Measurements from ENCODE around the gene CCP110. TPM values are rescaled to one million over a fixed set of nuclear protein-coding genes. Genes with fewer than 3 reads are reported as not detected.

Gene CCP110
- total and polyA plus RNA-seq, 2 of the 13 experiments (the other 11 are each of a cell fraction or from before 2014, with no cell fraction given), result 10.0 to 11.1 TPM

GRCh38 chr16:19505600-19506303, 18.0 kb upstream of the CCP110 start:
- Histone ChIP-seq H3K36me3 (replicated peaks in 1 of 2; ENCODE audit: control insufficient read depth in 1 of 2, insufficient read depth in 2 of 2, low read length in 2 of 2) (peaks cover 25 to 68% of the 10 kb centered on the region in 2 experiments), H3K27ac (ENCODE audit: extremely low read length, insufficient read depth, low read length) (no peak overlapping the region), H3K9ac (ENCODE audit: insufficient read depth, low read depth, low read length) (no peak overlapping the region), H3K4me3 (replicated peaks in 1 of 3; ENCODE audit: insufficient read depth in 1 of 3, low read depth in 2 of 3, low read length in 3 of 3) (no peak overlapping the region), H3K27me3 (ENCODE audit: control insufficient read depth in 1 of 2, insufficient read depth in 2 of 2, low read length in 2 of 2) (no peaks in the 10 kb centered on the region), H3K4me2 (ENCODE audit: low read depth, low read length) (no peak overlapping the region), H3K79me2 (ENCODE audit: insufficient read depth, low read length) (no peaks in the 10 kb centered on the region), H4K20me1 (ENCODE audit: insufficient read depth, low read length) (no peaks in the 10 kb centered on the region), H2AFZ (ENCODE audit: low read length) (no peak overlapping the region), H3K4me1 (ENCODE audit: insufficient read depth, low read length) (no peaks in the 10 kb centered on the region), H3K9me3 (ENCODE audit: low read length) (no peaks in the 10 kb centered on the region)
- FAIRE-seq, result no peak
- no TSS peak for BruUV-seq (replicated peaks)
- WGBS (ENCODE audit: low lambda C conversion rate), result 97% methylated on average over 5 of the region's 5 CpGs
- TF ChIP-seq ZNF777 (CRISPR knock-in tag; IDR thresholded peaks at IDR 0.05) (no peak), HNRNPK (IDR thresholded peaks at IDR 0.05; ENCODE audit: low read depth, low read length, poor library complexity, severe bottlenecking) (peak; percentile 59)
- no peak for ATAC-seq
- in situ Hi-C loops (cut with HindIII; ENCODE audit: extremely low pct_ligation_motif_present, low pct_unique_long_range_greater_than_20kb), result loop anchor here (10.0 kb wide), 1 partner anchor 281 kb away; no protein-coding TSS in a partner anchor
- CTCF ChIA-PET (ENCODE audit: low intra/inter-chr PET ratio, low total read pairs), result no interaction called here
- POLR2A ChIA-PET, result no interaction called here
- DNase-seq (ENCODE audit: low spot score), result no peak
- intact Hi-C loops (cut with micrococcal nuclease; ENCODE audit: unreplicated experiment), result no loop called here

GRCh38 chr16:19506965-19507364, 16.8 kb upstream of the CCP110 start:
- Histone ChIP-seq H4K20me1 (ENCODE audit: insufficient read depth, low read length) (no peaks in the 10 kb centered on the region), H3K4me2 (ENCODE audit: low read depth, low read length) (no peak overlapping the region), H3K9me3 (ENCODE audit: low read length) (no peaks in the 10 kb centered on the region), H3K27ac (ENCODE audit: extremely low read length, insufficient read depth, low read length) (no peak overlapping the region), H2AFZ (ENCODE audit: low read length) (no peak overlapping the region), H3K4me3 (replicated peaks in 1 of 3; ENCODE audit: insufficient read depth in 1 of 3, low read depth in 2 of 3, low read length in 3 of 3) (no peak overlapping the region), H3K36me3 (replicated peaks in 1 of 2; ENCODE audit: control insufficient read depth in 1 of 2, insufficient read depth in 2 of 2, low read length in 2 of 2) (peaks cover 22 to 67% of the 10 kb centered on the region in 2 experiments), H3K4me1 (ENCODE audit: insufficient read depth, low read length) (no peaks in the 10 kb centered on the region), H3K27me3 (ENCODE audit: control insufficient read depth in 1 of 2, insufficient read depth in 2 of 2, low read length in 2 of 2) (no peaks in the 10 kb centered on the region), H3K79me2 (ENCODE audit: insufficient read depth, low read length) (no peaks in the 10 kb centered on the region), H3K9ac (ENCODE audit: insufficient read depth, low read depth, low read length) (no peak overlapping the region)
- no TSS peak for BruUV-seq (replicated peaks)
- ChIA-PET CTCF (ENCODE audit: low intra/inter-chr PET ratio, low total read pairs) (no interaction called here), POLR2A (no interaction called here)
- FAIRE-seq (no peak), ATAC-seq (no peak), DNase-seq (ENCODE audit: low spot score) (no peak)
- in situ Hi-C loops (cut with HindIII; ENCODE audit: extremely low pct_ligation_motif_present, low pct_unique_long_range_greater_than_20kb) (loop anchor here (10.0 kb wide), 1 partner anchor 282 kb away; no protein-coding TSS in a partner anchor), intact Hi-C loops (cut with micrococcal nuclease; ENCODE audit: unreplicated experiment) (no loop called here)
- WGBS (ENCODE audit: low lambda C conversion rate), result 98% methylated on average over 4 of the region's 4 CpGs
- TF ChIP-seq KAT2B (IDR thresholded peaks at IDR 0.05; ENCODE audit: borderline replicate concordance, low read depth, low read length), result no peak
- no peak for TF ChIP-seq TOE1 (CRISPR knock-in tag; IDR thresholded peaks at IDR 0.05)
- no peak for TF ChIP-seq ZNF512 (CRISPR knock-in tag; IDR thresholded peaks at IDR 0.05)
- no peak for TF ChIP-seq PCBP2 (optimal IDR thresholded peaks at IDR 0.05; ENCODE audit: low read depth, low read length, poor library complexity, severe bottlenecking)
- TF ChIP-seq ZNF607 (CRISPR knock-in tag; IDR thresholded peaks at IDR 0.05; ENCODE audit: borderline replicate concordance), result no peak
- no peak for TF ChIP-seq TFAP4 (IDR thresholded peaks at IDR 0.05; ENCODE audit: borderline replicate concordance, low read depth)
- TF ChIP-seq CCDC6 (CRISPR knock-in tag; IDR thresholded peaks at IDR 0.05), result no peak
- TF ChIP-seq ZNF746 (CRISPR knock-in tag; IDR thresholded peaks at IDR 0.05), result no peak
- TF ChIP-seq KMT2B (CRISPR knock-in tag; IDR thresholded peaks at IDR 0.05), result no peak
- no peak for TF ChIP-seq THRA (CRISPR knock-in tag; IDR thresholded peaks at IDR 0.05; ENCODE audit: borderline replicate concordance)
- no peak for TF ChIP-seq PHF5A (CRISPR knock-in tag; IDR thresholded peaks at IDR 0.05; ENCODE audit: low read depth, unreplicated experiment)
